ENCODE results near the gene ADAMTSL3. TPM values are rescaled to one million over a fixed set of nuclear protein-coding genes. Genes with fewer than 3 reads are reported as not detected.
A peak's percentile ranks its signal among the peaks of the same experiment; 100 is the strongest.
"Not testable (repeated sequence)": the region's sequence is repeated elsewhere in the genome, so short reads cannot be mapped to it uniquely, and the experiment has no call there.

Gene ADAMTSL3
- total RNA-seq, 3 donors from 2014 or later, result 2.2 to 52.1 (median 4.1) TPM

GRCh38 chr15:84079885-84080777 lies 426.2 kb downstream of the ADAMTSL3 start:
- H3K9me3 ChIP-seq, result no peaks in the 10 kb centered on the region
- intact Hi-C loops (cut with DNase I, micrococcal nuclease), result no loop called here
- no peak for TF ChIP-seq CTCF (IDR thresholded peaks at IDR 0.05)
- ATAC-seq (peak; percentile 43), DNase-seq (peak; percentile 17 to 52 (median 23))
- no peaks in the 10 kb centered on the region for H3K36me3 ChIP-seq (ENCODE audit: low read depth)
- no peak overlapping the region for H3K4me3 ChIP-seq
- no peaks in the 10 kb centered on the region for H3K4me1 ChIP-seq (ENCODE audit: low read depth)

DNA sequence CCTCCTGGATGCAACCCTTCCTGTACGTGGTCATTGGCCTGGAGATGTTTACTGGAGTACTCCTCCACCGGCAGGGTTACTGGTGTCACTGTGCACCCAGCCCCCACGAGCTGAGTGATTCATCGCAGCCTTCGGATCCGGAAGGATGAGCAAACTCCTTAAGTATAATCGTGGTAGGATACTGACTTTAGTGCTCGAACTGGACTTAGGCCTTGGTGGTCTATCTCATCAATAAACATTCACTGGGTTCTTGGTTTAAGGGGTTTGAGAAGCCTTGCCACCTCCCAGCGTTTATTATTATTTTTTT lies 426.8 kb downstream of the ADAMTSL3 start:
- intact Hi-C loops (cut with DNase I, micrococcal nuclease); H3K36me3 ChIP-seq (ENCODE audit: low read depth); H3K9me3 ChIP-seq; H3K4me1 ChIP-seq (ENCODE audit: low read depth); DNase-seq; H3K4me3 ChIP-seq: not testable (repeated sequence)
- ATAC-seq, result peak; percentile 70

GRCh38 chr15:84081391-84082168 lies 427.7 kb downstream of the ADAMTSL3 start:
- intact Hi-C loops (cut with DNase I, micrococcal nuclease), result no loop called here
- no peak for TF ChIP-seq CTCF (IDR thresholded peaks at IDR 0.05)
- H3K9me3 ChIP-seq, result no peaks in the 10 kb centered on the region

GRCh38 chr15:84082739-84083138 lies 428.8 kb downstream of the ADAMTSL3 start:
- Histone ChIP-seq H3K9me3 (no peaks in the 10 kb centered on the region), H3K4me1 (ENCODE audit: low read depth) (no peaks in the 10 kb centered on the region), H3K4me3 (no peak overlapping the region), H3K36me3 (ENCODE audit: low read depth) (no peaks in the 10 kb centered on the region)
- intact Hi-C loops (cut with DNase I, micrococcal nuclease), result no loop called here
- no peak for ATAC-seq
- no peak for TF ChIP-seq CTCF (IDR thresholded peaks at IDR 0.05)
- no peak for DNase-seq

More at GRCh38 chr15:84081391-84082168, 427.7 kb downstream of the ADAMTSL3 start:
- Histone ChIP-seq H3K4me3 (no peak overlapping the region), H3K4me1 (ENCODE audit: low read depth) (no peaks in the 10 kb centered on the region), H3K36me3 (ENCODE audit: low read depth) (no peaks in the 10 kb centered on the region)
- ATAC-seq (no peak), DNase-seq (no peak)

DNA sequence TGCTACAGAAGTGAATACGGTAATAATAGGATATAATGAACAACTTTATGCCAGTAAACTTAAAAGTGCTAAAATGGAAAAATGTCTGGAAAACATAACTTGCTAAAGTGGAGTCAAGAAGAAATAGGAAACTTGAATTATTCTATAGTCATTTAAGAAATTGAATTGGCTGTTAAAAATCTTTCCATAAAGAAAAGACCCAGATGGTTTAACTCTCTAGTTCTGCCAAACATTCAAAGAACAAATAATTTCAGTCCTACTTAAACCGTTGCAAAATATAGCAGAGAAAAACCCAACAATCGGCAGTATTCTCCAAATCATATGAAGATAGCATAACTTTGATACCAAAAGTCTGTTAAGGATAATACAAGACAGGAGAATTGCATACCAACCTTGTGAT lies 432.1 kb downstream of the ADAMTSL3 start:
- H3K9me3 ChIP-seq; H3K4me3 ChIP-seq; intact Hi-C loops (cut with DNase I, micrococcal nuclease); ATAC-seq; H3K36me3 ChIP-seq (ENCODE audit: low read depth); DNase-seq; H3K4me1 ChIP-seq (ENCODE audit: low read depth): not testable (repeated sequence)

Other genes starting within 250 kb of the ADAMTSL3 start
- gene SH3GL3, start 206.8 kb upstream of the ADAMTSL3 start, total RNA-seq, result 1 to 10 TPM in 1 of 3 donors, not detected in 2; 1.2 TPM